Hepatocyte (in vitro differentiated cells): ENCODE data around the gene DNAJB1. TPM values are rescaled to one million over a fixed set of nuclear protein-coding genes. Genes with fewer than 3 reads are reported as not detected.

Experiments used
- DNase-seq: peaks from one replicate; pipeline ENCODE4 v3.0.0-alpha.2; 2016; ENCODE audit warnings: low spot score
- H2AFZ ChIP-seq: fragments of 200-600 bp; sonication (generic); 2 replicates; pipeline ENCODE4 v1.6.0; 2016; ENCODE audit warnings: antibody characterized with exemption, mild to moderate bottlenecking
- H3K27ac ChIP-seq: fragments of 200-600 bp; sonication (generic); 2 replicates; pipeline ENCODE4 v1.5.1; 2016; ENCODE audit warnings: mild to moderate bottlenecking
- H3K27me3 ChIP-seq: fragments of 200-600 bp; sonication (generic); 2 replicates; pipeline ENCODE4 v1.6.1; 2016
- H3K36me3 ChIP-seq: fragments of 200-600 bp; sonication (generic); replicated peaks from 2 replicates; pipeline ENCODE4 v1.5.1; 2016; ENCODE audit warnings: low read depth; ENCODE audit not compliant: insufficient read depth
- H3K4me1 ChIP-seq: fragments of 200-600 bp; sonication (generic); 2 replicates; pipeline ENCODE4 v1.5.1; 2016; ENCODE audit warnings: mild to moderate bottlenecking, moderate library complexity; ENCODE audit not compliant: insufficient read depth
- H3K4me2 ChIP-seq: fragments of 200-600 bp; sonication (generic); 2 replicates; pipeline ENCODE4 v1.6.0; 2016
- H3K4me3 ChIP-seq: fragments of 200-600 bp; sonication (generic); 2 replicates; pipeline ENCODE4 v1.5.1; 2016; ENCODE audit warnings: mild to moderate bottlenecking
- H3K79me2 ChIP-seq: fragments of 200-600 bp; sonication (generic); 2 replicates; pipeline ENCODE4 v1.6.0; 2017; ENCODE audit warnings: mild to moderate bottlenecking
- H3K9me2 ChIP-seq: fragments of 200-600 bp; sonication (generic); replicated peaks from 2 replicates; pipeline ENCODE4 v1.6.0; 2017; ENCODE audit warnings: mild to moderate bottlenecking; ENCODE audit not compliant: insufficient read depth
- H3K9me3 ChIP-seq: fragments of 200-600 bp; sonication (generic); 2 replicates; pipeline ENCODE4 v1.5.1; 2016; ENCODE audit warnings: low read depth, mild to moderate bottlenecking
- H4K20me1 ChIP-seq: fragments of 200-600 bp; sonication (generic); 2 replicates; pipeline ENCODE4 v1.6.0; 2016; ENCODE audit warnings: mild to moderate bottlenecking; ENCODE audit not compliant: insufficient read depth, poor library complexity, severe bottlenecking
- EZH2 ChIP-seq: fragments of 200-600 bp; sonication (generic); IDR thresholded peaks from 2 replicates; pipeline ENCODE4 v1.6.1; 2016; ENCODE audit warnings: antibody characterized with exemption, mild to moderate bottlenecking, borderline replicate concordance
- EZH2phosphoT487 ChIP-seq: fragments of 200-600 bp; sonication (generic); IDR thresholded peaks from one replicate; pipeline ENCODE4 v1.6.1; 2018; ENCODE audit warnings: antibody characterized with exemption, mild to moderate bottlenecking, low read depth, moderate library complexity; ENCODE audit not compliant: unreplicated experiment, severe bottlenecking
- WGBS: methylation state at CpG from one replicate; pipeline ENCODE4 v1.1.6; 2016; ENCODE audit warnings: low lambda C conversion rate; ENCODE audit errors: missing lambda C conversion rate; 5-methylcytosine and 5-hydroxymethylcytosine counted together
- polyA plus RNA-seq: library from polyadenylated mRNA; unstranded; fragments of >200 nt; fragmentation: Nextera tagmentation; extraction: Ambion mirVana; gene quantifications from 2 replicates; pipeline ENCODE4 v1.2.1, GENCODE V29; 2016
- total RNA-seq: library from RNA; depleted of rRNA; stranded (reverse); fragments of >200 nt; gene quantifications from 2 replicates; pipeline ENCODE4 v1.2.3, GENCODE V29; 2014
- TF ChIP-seq, protein P1 (sequence below): fragments of 200-600 bp; sonication (generic); IDR thresholded peaks from 2 replicates; pipeline ENCODE4 v1.5.1; 2016; ENCODE audit warnings: antibody characterized with exemption, mild to moderate bottlenecking; ENCODE audit not compliant: poor library complexity

DNAJB1 gene
- total and polyA plus RNA-seq, 2 experiments from 2014 or later: 104 to 185 TPM

DNA sequence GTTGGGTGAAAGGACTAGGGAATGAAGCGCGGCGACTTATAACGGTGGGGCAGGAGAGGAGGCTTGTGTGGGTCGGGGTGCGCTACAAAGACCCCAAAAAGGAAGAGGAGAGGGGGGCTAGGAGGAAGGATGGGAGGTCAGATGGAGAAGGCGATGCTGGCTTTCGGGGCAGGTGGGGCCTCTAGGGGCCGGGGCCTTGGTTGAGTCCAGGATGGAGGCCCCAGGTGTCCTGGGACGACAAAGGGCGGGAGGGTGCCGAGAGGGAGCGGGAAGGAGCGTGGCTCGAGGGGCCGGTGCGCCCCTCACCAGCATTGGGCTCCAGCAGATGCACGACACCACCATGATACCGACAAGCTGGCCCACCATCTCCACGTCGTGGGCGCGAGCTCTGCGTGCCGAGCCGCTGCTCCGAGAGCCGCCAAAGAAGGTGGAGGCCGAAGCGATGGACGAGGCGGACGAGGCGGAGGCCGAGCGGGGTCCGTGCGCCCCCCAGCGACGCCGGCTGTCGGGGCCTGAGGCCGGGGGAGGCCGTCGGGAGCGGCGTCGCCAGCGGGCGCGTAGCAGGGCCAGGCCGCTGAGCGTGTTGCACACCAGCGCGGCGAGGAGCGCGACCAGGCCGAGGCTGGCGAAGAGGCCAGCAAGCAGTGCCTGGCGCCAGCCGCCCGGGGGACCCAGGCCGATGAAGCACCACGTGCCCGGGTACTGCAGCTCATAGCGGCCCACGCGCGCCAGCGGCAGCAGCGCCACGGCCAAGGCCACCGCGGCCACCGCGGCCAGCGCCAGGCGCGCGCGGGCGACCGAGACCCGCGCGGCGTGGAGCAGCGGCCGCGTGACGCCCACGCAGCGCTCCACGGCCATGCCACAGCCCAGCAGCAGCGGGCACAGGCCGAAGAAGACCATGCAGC is 44.9 kb downstream of the DNAJB1 start:
- H3K36me3 ChIP-seq: no peaks in the 10 kb centered on the region
- H3K4me3 ChIP-seq: no peak overlapping the region
- no peaks in the 10 kb centered on the region for H3K27me3 ChIP-seq
- no peaks in the 10 kb centered on the region for H3K9me2 ChIP-seq
- H3K4me1 ChIP-seq: peaks cover 37% of the 10 kb centered on the region
- no peak for DNase-seq
- H3K9me3 ChIP-seq: no peaks in the 10 kb centered on the region
- TF ChIP-seq EZH2 (no peak), EZH2phosphoT487 (no peak)
- TF ChIP-seq, protein P1, sequence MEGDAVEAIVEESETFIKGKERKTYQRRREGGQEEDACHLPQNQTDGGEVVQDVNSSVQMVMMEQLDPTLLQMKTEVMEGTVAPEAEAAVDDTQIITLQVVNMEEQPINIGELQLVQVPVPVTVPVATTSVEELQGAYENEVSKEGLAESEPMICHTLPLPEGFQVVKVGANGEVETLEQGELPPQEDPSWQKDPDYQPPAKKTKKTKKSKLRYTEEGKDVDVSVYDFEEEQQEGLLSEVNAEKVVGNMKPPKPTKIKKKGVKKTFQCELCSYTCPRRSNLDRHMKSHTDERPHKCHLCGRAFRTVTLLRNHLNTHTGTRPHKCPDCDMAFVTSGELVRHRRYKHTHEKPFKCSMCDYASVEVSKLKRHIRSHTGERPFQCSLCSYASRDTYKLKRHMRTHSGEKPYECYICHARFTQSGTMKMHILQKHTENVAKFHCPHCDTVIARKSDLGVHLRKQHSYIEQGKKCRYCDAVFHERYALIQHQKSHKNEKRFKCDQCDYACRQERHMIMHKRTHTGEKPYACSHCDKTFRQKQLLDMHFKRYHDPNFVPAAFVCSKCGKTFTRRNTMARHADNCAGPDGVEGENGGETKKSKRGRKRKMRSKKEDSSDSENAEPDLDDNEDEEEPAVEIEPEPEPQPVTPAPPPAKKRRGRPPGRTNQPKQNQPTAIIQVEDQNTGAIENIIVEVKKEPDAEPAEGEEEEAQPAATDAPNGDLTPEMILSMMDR: no peak
- peak overlapping the region; percentile 87 for H3K4me2 ChIP-seq
- H2AFZ ChIP-seq: no peak overlapping the region
- no peaks in the 10 kb centered on the region for H4K20me1 ChIP-seq
- 94% methylated on average over 53 of the region's 97 CpGs for WGBS
- H3K27ac ChIP-seq: no peak overlapping the region
- no peaks in the 10 kb centered on the region for H3K79me2 ChIP-seq

- Histone ChIP-seq H3K79me2 (no peaks in the 10 kb centered on the region), H4K20me1 (no peaks in the 10 kb centered on the region), H3K9me3 (no peaks in the 10 kb centered on the region), H3K27ac (no peak overlapping the region), H3K4me2 (peak overlapping the region; percentile 87), H2AFZ (peak overlapping the region; percentile 44), H3K4me1 (peaks cover 29% of the 10 kb centered on the region), H3K27me3 (no peaks in the 10 kb centered on the region), H3K36me3 (no peaks in the 10 kb centered on the region), H3K4me3 (no peak overlapping the region), H3K9me2 (no peaks in the 10 kb centered on the region)
- TF ChIP-seq EZH2phosphoT487: no peak
- TF ChIP-seq, protein P1: peak; percentile 98
- 7% methylated on average over 41 of the region's 66 CpGs for WGBS
- DNase-seq: peak; percentile 85
Measured at GRCh38 chr19:14472202-14472938, 45.8 kb downstream of the DNAJB1 start.

DNA sequence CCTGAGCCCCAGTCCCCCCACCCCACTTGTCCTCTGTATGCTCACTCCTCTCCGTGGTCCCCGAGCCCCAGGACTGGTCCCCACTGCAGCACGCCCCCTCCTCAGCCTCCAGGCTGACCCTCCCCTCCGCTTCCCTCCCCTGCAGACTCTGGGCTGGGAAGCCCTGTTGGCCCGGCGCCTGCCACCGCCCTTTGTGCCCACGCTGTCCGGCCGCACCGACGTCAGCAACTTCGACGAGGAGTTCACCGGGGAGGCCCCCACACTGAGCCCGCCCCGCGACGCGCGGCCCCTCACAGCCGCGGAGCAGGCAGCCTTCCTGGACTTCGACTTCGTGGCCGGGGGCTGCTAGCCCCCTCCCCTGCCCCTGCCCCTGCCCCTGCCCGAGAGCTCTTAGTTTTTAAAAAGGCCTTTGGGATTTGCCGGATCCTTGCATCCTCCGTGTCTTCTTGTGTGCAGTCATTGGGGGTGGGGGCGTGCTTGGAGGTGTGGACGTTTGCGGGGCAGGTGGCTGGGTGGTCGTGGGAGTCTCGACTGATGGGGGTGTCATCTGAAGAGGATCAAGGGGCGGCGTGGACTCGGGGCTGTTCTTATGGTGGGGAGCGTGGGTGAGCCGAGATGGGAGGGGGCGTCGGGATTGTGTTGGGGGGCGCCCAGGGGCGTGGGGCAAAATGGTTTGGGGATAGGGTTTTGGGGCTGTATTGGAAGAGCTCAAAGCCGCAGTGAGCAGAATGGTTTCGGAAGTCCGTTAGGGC is 46.6 kb downstream of the DNAJB1 start:
- H3K27ac ChIP-seq: no peak overlapping the region
- no peaks in the 10 kb centered on the region for H3K79me2 ChIP-seq
- H2AFZ ChIP-seq: no peak overlapping the region
- TF ChIP-seq, protein P1: no peak
- TF ChIP-seq EZH2phosphoT487: no peak
- TF ChIP-seq EZH2: no peak
- 87% methylated on average over 21 of the region's 46 CpGs for WGBS
- H4K20me1 ChIP-seq: no peaks in the 10 kb centered on the region
- H3K9me3 ChIP-seq: no peaks in the 10 kb centered on the region
- no peak overlapping the region for H3K4me3 ChIP-seq
- peak; percentile 5 for DNase-seq
- H3K9me2 ChIP-seq: no peaks in the 10 kb centered on the region
- no peaks in the 10 kb centered on the region for H3K27me3 ChIP-seq
- peak overlapping the region; percentile 87 for H3K4me2 ChIP-seq
- no peaks in the 10 kb centered on the region for H3K36me3 ChIP-seq
- H3K4me1 ChIP-seq: peaks cover 24% of the 10 kb centered on the region
